A549 (cell line): ENCODE data around the gene NEDD4L. TPM values are rescaled to one million over a fixed set of nuclear protein-coding genes. Genes with fewer than 3 reads are reported as not detected.

ENCODE experiments used
- ATAC-seq, 2 experiments: fragments of 200-7000 bp in 1 of 2; fragments of >200 bp in 1 of 2; cut with Nextera tagmentation in 1 of 2; cut with Tn5 transposase in 1 of 2; 3 replicates each; pipeline versions ENCODE4 v1.8.0 to v1.9.1; 2018 to 2020; ENCODE audit warnings: mild to moderate bottlenecking in 1 of 2, moderate library complexity in 1 of 2
- CTCF ChIA-PET: fragments of 300-600 bp; sonication (Branson Sonifier 250); formaldehyde crosslinking; extraction: SDS; loops from one replicate; lab custom pipeline; 2021; ENCODE audit warnings: antibody characterized with exemption, inconsistent platforms; lab: Yijun Ruan, JAX
- POLR2A ChIA-PET: fragments of 350-600 bp; formaldehyde crosslinking; extraction: SDS; loops from one replicate; lab custom pipeline; 2021; ENCODE audit warnings: antibody characterized with exemption, inconsistent platforms; lab: Yijun Ruan, JAX
- DNase-seq, 2 experiments: peaks; one replicate each; pipeline versions ENCODE4 v3.0.0 to v3.0.0-alpha.2; 2011 to 2016; ENCODE audit warnings: low read depth in 1 of 2, low spot score in 1 of 2
- FAIRE-seq: peaks from 2 replicates; lab custom pipeline; 2011; peaks lifted over from hg19 to GRCh38; lab: Jason Lieb, UNC
- H3K27ac ChIP-seq, 2 experiments: fragments of >200 bp; sonication (Bioruptor Twin); formaldehyde crosslinking; 3 replicates each; pipeline ENCODE4 v1.5.1; 2016 to 2017
- H3K4me1 ChIP-seq: fragments of >200 bp; sonication (Bioruptor Twin); formaldehyde crosslinking; 3 replicates; pipeline ENCODE4 v1.6.1; 2016
- H3K4me2 ChIP-seq: fragments of >200 bp; sonication (Bioruptor Twin); formaldehyde crosslinking; 3 replicates; pipeline ENCODE4 v1.6.1; 2016
- H3K4me3 ChIP-seq: fragments of >200 bp; sonication (Bioruptor Twin); formaldehyde crosslinking; 3 replicates; pipeline ENCODE4 v1.5.1; 2016
- H3K9me3 ChIP-seq: fragments of >200 bp; sonication (Bioruptor Twin); formaldehyde crosslinking; 3 replicates; pipeline ENCODE4 v1.6.1; 2016
- CBX2 ChIP-seq: fragments of 200-600 bp; sonication (generic); IDR thresholded peaks from 2 replicates; pipeline ENCODE4 v1.6.1; 2016; ENCODE audit warnings: low read depth, mild to moderate bottlenecking, borderline replicate concordance
- CBX8 ChIP-seq: fragments of 200-600 bp; sonication (generic); IDR thresholded peaks from 2 replicates; pipeline ENCODE4 v1.6.1; 2016
- CHD2 ChIP-seq: fragments of 150-350 bp; IDR thresholded peaks from 2 replicates; pipeline ENCODE4 v1.6.1; 2014; ENCODE audit warnings: low read length; ENCODE audit not compliant: partially characterized antibody
- CTCF ChIP-seq: fragments of >200 bp; sonication (Bioruptor Twin); formaldehyde crosslinking; IDR thresholded peaks from 3 replicates; pipeline ENCODE4 v1.5.1; 2016
- EHMT2 ChIP-seq: fragments of 200-600 bp; sonication (generic); IDR thresholded peaks from 2 replicates; pipeline ENCODE4 v1.6.1; 2016; ENCODE audit warnings: antibody characterized with exemption, low read depth, mild to moderate bottlenecking, moderate library complexity
- HMGXB4 ChIP-seq: fragments of 250-450 bp; sonication (Bioruptor Pico); IDR thresholded peaks from 2 replicates; pipeline ENCODE4 v1.5.0; 2021; ENCODE audit warnings: mild to moderate bottlenecking, moderate library complexity, borderline replicate concordance
- HOXB13 ChIP-seq: fragments of 250-450 bp; sonication (Bioruptor Pico); IDR thresholded peaks from 2 replicates; pipeline ENCODE4 v1.5.0; 2020; ENCODE audit warnings: low read depth, mild to moderate bottlenecking, moderate library complexity
- MAX ChIP-seq: IDR thresholded peaks from 2 replicates; pipeline ENCODE4 v1.6.1; 2012
- NFE2L2 ChIP-seq: fragments of 150-350 bp; conservative IDR thresholded peaks from 2 replicates; pipeline ENCODE4 v1.6.1; 2014; ENCODE audit warnings: low read length
- PBX3 ChIP-seq: IDR thresholded peaks from 2 replicates; pipeline ENCODE4 v1.6.1; 2012
- RAD21 ChIP-seq, 2 experiments: fragments of >200 bp in 1 of 2; sonication (Bioruptor Twin) in 1 of 2; formaldehyde crosslinking in 1 of 2; IDR thresholded peaks in 1 of 2; conservative IDR thresholded peaks in 1 of 2; 2 replicates in 1 of 2; 3 replicates in 1 of 2; pipeline ENCODE4 v1.6.1; 2012 to 2018; ENCODE audit warnings: inconsistent platforms in 1 of 2
- RCOR1 ChIP-seq: fragments of 150-350 bp; IDR thresholded peaks from 2 replicates; pipeline ENCODE4 v1.6.1; 2014; ENCODE audit warnings: antibody characterized with exemption, low read length, low read depth
- REST ChIP-seq: fragments of 200-600 bp; sonication (generic); IDR thresholded peaks from 2 replicates; pipeline ENCODE4 v1.6.1; 2016; ENCODE audit warnings: antibody characterized with exemption, mild to moderate bottlenecking, moderate library complexity
- RNF2 ChIP-seq: fragments of 200-600 bp; sonication (generic); IDR thresholded peaks from 2 replicates; pipeline ENCODE4 v1.6.1; 2016; ENCODE audit warnings: low read depth, mild to moderate bottlenecking, antibody characterized with exemption, moderate library complexity, borderline replicate concordance
- ZC3H11A ChIP-seq: fragments of 450-650 bp; IDR thresholded peaks from 2 replicates; pipeline ENCODE4 v1.6.1; 2014; ENCODE audit warnings: antibody characterized with exemption, mild to moderate bottlenecking
- ZNF302 ChIP-seq: fragments of 250-450 bp; sonication (Bioruptor Pico); IDR thresholded peaks from 2 replicates; pipeline ENCODE4 v1.9.0; 2021; ENCODE audit warnings: inconsistent platforms, mild to moderate bottlenecking, moderate library complexity
- WGBS: methylation state at CpG from one replicate; pipeline ENCODE4 v1.1.6; 2017; ENCODE audit errors: missing lambda C conversion rate; 5-methylcytosine and 5-hydroxymethylcytosine counted together
- polyA plus RNA-seq, 4 experiments: library from polyadenylated mRNA; depleted of rRNA in 3 of 4; stranded (reverse); fragments of >200 nt; fragmentation: RNase III in 1 of 4; extraction: RNeasy Plus Mini Kit Qiagen cat#74134 plus additional on column Dnase treatment in 1 of 4; gene quantifications; 2 replicates in 3 of 4; 3 replicates in 1 of 4; pipeline ENCODE4 v1.2.3, GENCODE V29; 2011 to 2017

Gene NEDD4L
- polyA plus RNA-seq, 2 of the 4 experiments (the other 2 are of a cell fraction): 18.0 to 36.5 TPM

GRCh38 chr18:58195278-58195765 is 151.3 kb downstream of the NEDD4L start:
- ATAC-seq: no peak
- 90% methylated on average over 18 of the region's 25 CpGs for WGBS
- no peak overlapping the region for H3K4me3 ChIP-seq

More at GRCh38 chr18:58195278-58195765, 151.3 kb downstream of the NEDD4L start:
- ChIA-PET POLR2A (no interaction called here), CTCF (interaction anchor here (0.6 to 1.4 kb wide), 2 partner anchors 22 to 83 kb away, joined by 3 read pairs; no protein-coding TSS in a partner anchor)
- Histone ChIP-seq H3K4me2 (no peak overlapping the region), H3K27ac (no peak overlapping the region), H3K9me3 (no peaks in the 10 kb centered on the region), H3K4me1 (peaks cover 15% of the 10 kb centered on the region)
- DNase-seq: no peak
- no peak for FAIRE-seq
- TF ChIP-seq PBX3: no peak
- TF ChIP-seq CBX2: no peak
- TF ChIP-seq CHD2: no peak
- no peak for TF ChIP-seq RNF2
- TF ChIP-seq HMGXB4: no peak
- no peak for TF ChIP-seq EHMT2
- no peak for TF ChIP-seq NFE2L2
- TF ChIP-seq RCOR1: no peak
- no peak for TF ChIP-seq CTCF
- TF ChIP-seq REST: no peak
- TF ChIP-seq CBX8: no peak
- no peak for TF ChIP-seq ZNF302 (CRISPR knock-in tag)
- TF ChIP-seq RAD21 (conservative IDR thresholded peaks at IDR 0.05 in 1 of 2, IDR thresholded peaks at IDR 0.05 in 1 of 2): no peak
- no peak for TF ChIP-seq MAX
- TF ChIP-seq ZC3H11A: no peak
- TF ChIP-seq HOXB13 (CRISPR knock-in tag): no peak
